Stimulated activated CD8-positive, alpha-beta memory T cell treated with anti-CD3 and anti-CD28 coated beads, Interleukin-15, amount 100 ng/mL, for 24 hours (primary cell): ENCODE results near the gene WDR62.
"Not testable (repeated sequence)": the region's sequence is repeated elsewhere in the genome, so short reads cannot be mapped to it uniquely, and the experiment has no call there.

ENCODE experiments used
- DNase-seq: peaks from one replicate; pipeline ENCODE4 v3.0.0-alpha.2; 2020; ENCODE audit warnings: low read depth

Gene WDR62

GRCh38 chr19:36032251-36033104 lies 22.2 kb upstream of the WDR62 start, which contains the start of gene CLIP3:
TSS of gene CLIP3 (minus strand) at chr19:36032873. CDS start at chr19:36032357, 516 bp downstream.
- peak; percentile 19 for DNase-seq

DNA sequence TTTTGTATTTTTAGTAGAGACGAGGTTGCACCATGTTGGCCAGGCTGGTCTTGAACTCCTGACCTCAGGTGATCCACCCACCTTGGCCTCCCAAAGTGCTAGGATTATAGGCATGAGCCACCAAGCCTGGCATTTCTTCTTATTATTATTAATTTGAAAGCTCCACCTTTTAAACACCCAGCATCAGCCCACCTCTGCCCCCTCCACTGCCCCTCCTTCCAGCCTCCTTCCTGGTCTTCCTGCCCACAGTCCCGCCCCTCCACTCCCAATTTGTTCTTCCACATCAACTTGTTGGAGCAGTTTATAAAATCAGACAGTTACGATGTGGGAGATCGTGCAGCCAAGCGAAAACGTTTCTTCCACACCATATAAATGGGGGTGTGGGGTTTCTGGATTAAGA lies 14.2 kb upstream of the WDR62 start:
- no peak for DNase-seq

GRCh38 chr19:36041092-36041491 lies 13.6 kb upstream of the WDR62 start:
- not testable (repeated sequence) for DNase-seq

DNA sequence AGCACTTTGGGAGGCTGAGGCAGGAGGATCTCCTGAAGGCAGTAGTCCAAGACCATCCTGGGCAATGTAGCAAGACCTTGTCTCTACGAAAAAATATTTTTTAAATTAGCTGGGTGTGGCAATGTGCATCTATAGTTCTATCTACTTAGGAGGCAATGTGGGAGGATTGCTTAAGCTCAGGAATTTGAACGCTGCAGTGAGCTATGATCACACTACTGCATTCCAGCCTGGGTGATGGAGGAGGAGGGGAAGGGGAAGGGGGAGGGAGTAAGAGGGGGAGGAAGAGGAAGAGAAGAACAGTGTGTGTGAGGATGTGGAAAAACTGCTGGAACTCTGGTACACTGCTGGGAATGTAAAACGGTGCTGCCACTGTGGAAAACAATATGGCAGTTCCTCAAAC lies 12.9 kb upstream of the WDR62 start:
- DNase-seq: no peak

DNA sequence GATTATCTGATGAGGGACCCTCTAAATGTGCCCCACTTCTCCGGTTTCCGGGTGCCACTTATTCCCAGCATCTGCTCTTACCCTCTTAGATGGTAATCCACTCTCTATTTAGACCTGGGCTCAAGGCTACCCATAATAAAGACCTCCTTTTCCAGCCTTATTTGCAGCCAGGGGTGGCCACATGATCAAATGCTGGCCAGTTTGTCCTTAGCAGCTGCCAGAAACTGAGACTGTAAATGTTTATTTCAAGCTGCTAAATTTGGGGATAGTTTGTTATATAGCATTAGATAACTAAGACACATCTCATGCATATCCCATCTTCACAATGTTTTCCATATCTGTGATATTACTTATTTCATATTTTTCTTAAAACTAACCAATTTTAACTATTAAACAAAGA lies 10.7 kb upstream of the WDR62 start:
- no peak for DNase-seq

DNA sequence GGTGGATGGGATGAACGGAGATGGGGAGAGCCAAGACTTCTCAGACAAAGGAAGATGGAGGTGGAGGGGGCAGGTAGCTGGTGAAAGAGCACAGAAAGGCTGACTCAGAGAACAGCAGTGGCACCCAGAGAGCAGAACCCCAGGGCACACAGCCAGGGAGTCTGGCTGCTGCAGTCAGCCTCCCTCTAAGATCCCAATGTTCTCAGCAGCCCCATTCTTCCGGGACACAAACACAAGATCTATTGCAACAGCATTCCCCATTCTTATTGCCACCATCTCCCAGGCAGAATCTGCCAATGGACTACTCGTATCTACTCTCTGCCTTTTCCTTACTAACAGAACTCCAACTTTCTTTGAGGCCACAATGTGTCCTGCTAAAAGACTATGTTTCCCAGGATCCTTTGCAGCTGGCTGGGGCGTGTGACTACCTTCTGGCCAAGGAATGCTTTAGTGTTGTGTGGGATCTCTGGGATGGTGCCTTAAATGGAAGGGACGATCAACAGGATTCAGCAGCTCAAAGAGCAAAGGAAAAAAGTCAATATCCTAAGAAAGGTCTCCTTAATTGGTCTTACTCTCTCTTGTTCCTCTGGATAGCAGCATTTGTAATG lies 8.2 kb upstream of the WDR62 start:
- DNase-seq: no peak

DNA sequence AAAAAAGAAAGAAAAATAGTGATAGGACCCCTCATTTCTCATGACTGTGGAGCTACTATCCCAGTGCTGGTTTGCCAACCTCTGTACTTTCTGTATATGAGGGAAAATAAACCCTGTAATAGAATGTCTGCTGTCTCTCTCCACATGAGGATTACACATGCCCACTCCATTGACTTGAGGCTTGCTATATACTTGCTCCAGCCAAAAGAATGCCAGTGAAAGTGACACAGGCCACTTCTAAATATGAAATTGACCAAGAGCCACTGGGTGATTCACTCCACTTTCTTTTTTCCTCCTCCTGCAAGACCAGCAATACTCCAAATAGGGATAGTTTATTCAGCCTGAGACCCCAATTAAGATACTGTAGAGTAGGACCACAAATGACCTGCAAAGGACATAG lies 6.9 kb upstream of the WDR62 start:
- no peak for DNase-seq

- DNase-seq: no peak
Observed at GRCh38 chr19:36049080-36049698, 5.5 kb upstream of the WDR62 start.

DNA sequence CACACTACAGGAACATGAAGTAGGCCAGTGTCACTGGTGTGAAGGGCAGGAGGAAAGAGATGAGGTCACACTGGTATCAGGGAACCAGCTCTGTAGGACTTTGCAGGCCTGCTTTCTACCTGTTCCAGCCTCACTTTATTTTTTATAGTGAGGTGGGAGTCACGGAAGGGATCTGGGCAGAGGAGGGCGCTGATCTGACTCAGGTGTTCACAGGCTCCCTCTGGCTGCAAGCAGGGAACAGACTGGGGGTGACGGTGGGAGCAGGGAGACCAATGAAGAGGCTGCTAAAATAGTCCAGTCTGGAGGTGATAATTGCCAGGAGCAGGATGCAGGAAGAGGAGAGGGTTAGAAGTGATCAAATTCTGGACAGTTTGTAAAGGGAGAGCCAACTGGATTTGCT lies 3.5 kb upstream of the WDR62 start:
- DNase-seq: no peak

- no peak for DNase-seq
Observed at GRCh38 chr19:36051637-36052036, 3.1 kb upstream of the WDR62 start.

- DNase-seq: peak; percentile 94
Observed at GRCh38 chr19:36054119-36054732, 471 bp upstream of the WDR62 start, which contains the start of gene THAP8. TSS of gene THAP8 (minus strand) at chr19:36054285. CDS start at chr19:36054217, 68 bp downstream.

- no peak for DNase-seq
Observed at GRCh38 chr19:36058481-36059179, 3.9 kb downstream of the WDR62 start.

GRCh38 chr19:36059180-36059910 lies 4.6 kb downstream of the WDR62 start:
- DNase-seq: no peak

DNA sequence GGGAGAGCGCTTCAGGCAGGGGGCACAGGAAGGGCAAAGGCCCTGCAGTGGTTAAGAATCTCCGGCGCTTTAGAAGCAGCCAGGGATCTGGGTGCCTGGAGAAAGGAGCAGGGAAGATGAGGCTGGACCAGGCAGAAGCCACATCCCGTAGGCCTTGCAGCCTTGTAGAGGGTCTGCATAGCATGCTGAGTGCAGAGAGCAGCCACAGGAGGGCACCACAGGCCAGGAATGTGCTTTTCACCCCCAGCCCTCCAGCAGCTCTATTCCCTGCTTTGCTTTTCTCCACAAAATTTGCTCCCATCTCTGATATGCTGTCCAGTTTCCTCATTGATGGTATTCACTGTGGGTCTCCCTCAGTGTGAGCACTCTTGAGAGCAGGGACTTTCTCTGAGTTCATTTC lies 5.7 kb downstream of the WDR62 start:
- DNase-seq: no peak

DNA sequence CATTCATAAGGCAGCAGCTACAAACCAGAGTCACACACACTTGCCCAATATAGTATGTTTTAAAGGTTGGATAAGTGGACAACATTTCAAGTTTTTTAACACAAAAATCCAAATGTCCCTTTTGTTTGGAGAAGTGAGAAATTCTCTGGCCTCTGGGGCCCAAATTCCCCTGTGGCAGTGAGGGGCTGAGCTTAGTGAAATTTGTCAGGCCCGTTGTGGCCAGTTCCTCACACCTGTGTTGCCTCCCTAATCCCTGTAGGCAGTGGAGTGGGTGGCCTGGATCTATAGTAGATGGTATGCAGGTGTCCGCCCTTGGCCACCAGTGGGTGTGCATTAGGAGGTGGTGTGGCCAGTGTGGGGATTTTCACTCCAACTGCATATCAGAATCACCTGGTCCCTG lies 6.7 kb downstream of the WDR62 start:
- DNase-seq: no peak

DNA sequence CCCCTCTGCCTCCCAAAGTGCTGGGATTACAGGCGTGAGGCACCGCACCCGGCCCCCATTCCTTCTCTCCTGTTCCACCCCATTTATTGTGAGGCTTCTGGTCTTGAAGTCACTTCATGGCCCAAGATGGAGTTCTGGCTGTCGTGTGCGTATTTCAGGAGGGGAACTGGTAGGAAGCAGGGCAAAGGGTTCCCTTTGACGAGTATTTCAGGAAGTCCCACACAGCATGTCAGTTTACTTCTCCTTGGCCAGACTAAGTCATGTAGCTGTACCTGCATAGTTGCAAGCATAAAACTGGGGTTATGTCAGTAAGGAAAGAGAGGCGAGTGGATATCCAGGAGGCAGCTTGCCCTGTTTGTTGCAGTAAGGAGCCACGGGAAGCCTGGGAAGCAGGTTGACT lies 10.1 kb downstream of the WDR62 start:
- no peak for DNase-seq

DNA sequence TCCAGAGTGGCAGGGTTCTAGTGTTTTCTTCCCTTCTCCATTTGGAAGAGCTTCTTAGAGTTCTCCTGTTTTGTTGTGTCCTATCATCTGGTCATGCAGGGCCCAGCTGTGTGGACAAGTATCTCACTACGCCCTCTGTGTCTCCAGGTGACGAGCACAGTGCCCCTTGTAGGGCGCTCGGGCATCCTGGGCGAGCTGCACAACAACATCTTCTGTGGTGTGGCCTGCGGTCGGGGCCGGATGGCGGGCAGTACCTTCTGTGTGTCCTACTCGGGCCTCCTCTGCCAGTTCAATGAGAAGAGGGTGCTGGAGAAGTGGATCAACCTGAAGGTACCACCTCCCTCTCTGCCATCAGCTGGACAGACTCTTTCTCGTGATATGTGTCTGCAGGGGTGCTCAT lies 13.0 kb downstream of the WDR62 start:
- DNase-seq: no peak

DNA sequence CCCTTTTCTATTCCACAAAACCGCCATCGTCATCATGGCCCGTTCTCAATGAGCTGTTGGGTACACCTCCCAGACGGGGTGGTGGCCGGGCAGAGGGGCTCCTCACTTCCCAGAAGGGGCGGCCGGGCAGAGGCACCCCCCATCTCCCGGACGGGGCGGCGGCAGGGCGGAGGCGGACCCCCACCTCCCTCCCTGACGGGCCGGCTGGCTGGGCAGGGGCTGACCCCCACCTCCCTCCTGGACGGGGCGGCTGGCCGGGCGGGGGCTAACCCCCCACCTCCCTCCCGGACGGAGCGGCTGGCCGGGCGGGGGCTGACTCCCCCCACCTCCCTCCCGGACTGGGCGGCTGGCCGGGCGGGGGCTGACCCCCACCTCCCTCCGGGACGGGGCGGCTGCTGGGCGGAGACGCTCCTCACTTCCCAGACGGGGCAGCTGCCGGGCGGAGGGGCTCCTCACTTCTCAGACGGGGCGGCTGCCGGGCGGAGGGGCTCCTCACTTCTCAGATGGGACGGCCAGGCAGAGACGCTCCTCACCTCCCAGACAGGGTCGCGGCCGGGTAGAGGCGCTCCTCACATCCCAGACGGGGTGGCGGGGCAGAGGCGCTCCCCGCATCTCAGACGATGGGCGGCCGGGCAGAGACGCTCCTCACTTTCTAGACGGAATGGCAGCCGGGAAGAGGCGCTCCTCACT lies 14.3 kb downstream of the WDR62 start:
- DNase-seq: not testable (repeated sequence)

DNA sequence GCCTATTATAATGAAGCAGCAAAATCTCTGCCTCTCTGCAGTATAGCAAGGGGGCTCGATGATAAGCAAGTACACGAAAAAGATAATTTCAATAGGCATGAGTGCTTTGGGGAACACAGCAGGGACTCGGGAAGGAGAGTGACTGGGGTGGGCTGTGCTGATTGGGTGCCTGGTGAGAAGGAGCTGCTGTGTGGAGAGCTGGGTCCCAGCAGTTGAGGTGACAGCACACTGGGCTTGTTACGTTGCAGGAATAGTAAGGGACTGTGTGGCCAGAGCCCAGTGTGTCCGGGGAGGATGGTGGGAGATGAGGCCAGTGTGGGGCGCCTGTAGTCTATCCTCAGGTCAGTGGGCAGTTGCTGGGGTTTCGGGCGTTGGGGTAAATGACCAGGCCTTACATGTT lies 17.4 kb downstream of the WDR62 start:
- DNase-seq: no peak

- DNase-seq: no peak
Observed at GRCh38 chr19:36073121-36073876, 18.6 kb downstream of the WDR62 start.
